Posterior cingulate gyrus (tissue), 11 donors: ENCODE data around the gene EFCAB6.

Experiments used
- DNase-seq, 10 donors: peaks; one replicate each; pipeline versions ENCODE4 v3.0.0 to v3.0.0-alpha.2; 2020 to 2021; ENCODE audit warnings: mixed read lengths in 3 of 10
- intact Hi-C: fragments of 100-400 bp; cut with DNase I; formaldehyde crosslinking; loops from one replicate; pipeline ENCODE4 v1.15.1; 2023

EFCAB6 gene

DNA sequence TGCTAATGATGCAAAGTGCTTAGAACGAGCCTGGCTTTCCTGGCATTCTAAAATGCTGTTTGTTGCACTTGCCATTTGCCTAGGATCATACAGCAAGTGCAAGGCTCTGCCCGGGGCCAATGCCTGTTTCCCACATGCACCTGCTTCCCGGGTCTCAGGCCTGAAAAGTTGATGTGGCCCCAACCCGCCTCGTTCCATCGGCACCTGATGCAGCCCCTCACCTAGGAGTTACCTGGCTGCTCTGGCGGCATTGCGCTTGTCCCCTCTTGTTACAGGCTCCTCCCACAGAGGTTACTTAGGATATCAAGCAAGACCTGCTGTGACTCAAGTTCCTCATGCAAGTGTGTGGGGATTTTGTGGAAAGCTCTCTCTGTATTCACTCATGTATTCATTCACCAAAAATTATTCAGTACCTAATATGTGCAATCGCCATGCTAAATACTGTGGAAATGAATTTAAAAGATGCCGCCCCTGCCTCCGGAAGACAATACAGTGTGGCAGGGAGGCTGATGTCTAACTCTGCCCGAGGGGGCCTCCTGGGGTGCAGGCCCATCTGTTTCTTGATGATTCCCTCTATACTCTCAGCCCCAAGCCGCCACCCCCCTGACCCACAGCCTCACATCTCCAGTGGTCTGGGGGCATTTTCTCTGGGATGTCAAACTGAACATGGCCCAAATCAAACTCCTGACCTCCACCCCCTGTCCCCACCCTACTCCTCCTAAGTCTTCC, 184.5 kb downstream of the EFCAB6 start:
- intact Hi-C loops, result no loop called here

DNA sequence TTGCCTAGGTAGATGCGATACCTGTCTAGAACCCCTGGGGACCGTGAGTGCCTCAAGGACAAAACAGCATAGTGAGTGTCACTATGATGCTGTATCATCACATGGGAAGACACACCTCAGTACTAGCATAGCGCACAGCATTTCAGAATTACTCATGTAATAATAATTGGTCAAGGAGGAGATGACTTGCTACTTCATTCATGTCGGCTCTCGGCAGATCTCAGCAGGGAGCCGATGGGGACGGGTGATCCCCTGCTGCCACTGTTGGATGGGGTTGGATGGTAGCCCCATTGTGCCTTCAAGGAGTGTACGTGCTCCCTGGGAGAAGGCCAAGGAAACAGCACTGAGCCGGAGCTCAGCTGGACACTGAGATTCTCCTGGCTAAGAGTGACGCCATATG, 186.9 kb downstream of the EFCAB6 start:
- no peak for DNase-seq
- intact Hi-C loops, result no loop called here

More for the DNA sequence above, 184.5 kb downstream of the EFCAB6 start:
- peak in 1 of 10 donors; percentile 75 for DNase-seq

DNA sequence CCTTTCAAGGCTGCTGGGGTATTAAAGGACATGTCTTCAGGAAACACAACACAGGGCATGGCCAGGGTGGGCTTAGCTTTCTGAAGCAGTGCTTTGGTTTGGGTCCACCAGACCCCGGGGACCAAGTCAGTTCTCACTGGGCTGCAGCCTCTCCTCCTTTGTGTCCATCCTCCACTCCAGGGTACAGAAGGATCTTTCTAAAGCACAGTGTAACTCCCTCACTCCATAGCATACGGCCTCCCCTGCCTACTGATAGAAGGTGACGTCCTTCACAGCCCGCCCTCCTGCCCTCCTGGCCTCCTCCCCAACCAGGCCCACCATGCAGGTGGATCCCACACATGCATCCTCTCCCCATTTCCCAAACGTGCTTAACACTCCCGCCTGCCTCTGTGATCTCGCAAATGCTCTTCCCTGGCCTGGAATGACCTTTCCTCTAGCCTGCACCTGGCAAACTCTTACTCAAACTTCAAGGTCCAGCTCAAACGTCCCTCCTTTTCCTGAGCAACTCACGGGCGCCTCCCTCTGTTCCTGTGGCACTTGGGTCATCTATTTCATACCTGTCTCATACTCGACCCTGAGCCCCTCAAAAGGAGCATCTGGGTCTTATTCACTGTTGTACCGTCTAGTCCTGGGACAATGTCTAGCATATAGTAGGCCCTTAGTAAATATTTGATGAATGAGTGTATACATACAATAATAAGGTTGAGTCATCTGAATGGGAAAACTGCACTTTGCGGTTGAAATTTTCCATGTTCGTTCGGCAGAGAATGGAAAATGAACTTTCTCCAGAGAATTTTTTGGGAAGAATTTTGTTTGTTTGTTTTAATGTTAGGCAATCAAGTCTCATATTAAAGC, 187.7 kb downstream of the EFCAB6 start:
- no peak for DNase-seq
- intact Hi-C loops, result no loop called here

DNA sequence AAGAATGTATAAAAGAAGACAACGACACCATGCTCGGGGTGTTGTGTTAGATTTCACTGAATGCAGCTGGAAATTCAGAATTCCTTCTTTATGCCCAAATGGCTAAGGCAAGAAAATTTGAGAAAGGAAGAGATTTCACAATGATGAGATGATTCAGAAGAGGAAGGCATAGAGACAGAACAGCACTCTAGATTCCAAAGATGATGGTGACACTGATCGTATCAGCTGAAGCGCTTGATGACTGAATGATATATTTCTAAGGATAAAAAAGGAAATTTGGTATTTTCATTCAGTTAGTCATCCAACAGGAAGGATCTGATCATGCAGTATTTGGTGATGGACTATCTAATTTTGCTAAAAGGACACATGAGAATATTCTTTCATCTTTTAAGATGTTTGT, 189.2 kb downstream of the EFCAB6 start:
- intact Hi-C loops, result no loop called here
- no peak for DNase-seq

DNA sequence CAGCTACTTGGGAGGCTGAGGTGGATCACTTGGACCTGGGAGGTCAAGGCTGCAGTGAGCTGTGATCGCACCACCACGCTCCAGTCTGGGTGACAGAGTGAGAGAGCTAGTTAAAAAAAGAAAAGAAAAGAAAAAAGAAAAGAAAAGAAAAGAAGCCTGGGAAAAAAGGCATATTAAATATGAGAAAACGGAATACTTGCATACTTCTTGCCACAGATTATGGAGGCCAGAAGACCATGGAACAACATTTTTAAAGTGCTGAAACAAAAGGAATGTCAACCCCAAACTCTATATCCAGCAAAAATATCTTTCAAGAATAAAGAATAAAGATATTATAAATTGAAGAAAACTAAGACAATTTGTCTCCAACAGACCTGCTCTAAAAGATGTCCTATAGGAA, 191.9 kb downstream of the EFCAB6 start:
- intact Hi-C loops, result no loop called here

DNA sequence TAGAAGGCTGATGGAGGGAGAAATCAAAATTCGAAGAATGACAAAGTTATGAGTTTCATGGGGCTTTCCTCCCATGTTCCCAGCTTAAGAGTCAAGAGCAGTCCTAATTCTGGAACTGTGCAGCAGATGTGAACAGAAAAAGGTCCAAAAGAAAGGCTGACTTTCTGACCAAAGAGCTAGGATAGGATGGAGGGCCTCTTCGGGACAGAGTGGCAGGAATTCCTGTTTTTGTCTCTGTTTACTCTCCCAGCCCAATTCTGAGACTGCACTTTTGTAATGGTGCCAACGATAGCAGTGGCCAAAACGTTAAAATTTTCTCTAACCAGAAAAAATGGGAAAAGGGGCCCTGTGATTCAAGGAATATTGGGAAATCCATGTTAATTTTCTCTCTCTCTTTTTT, 193.6 kb downstream of the EFCAB6 start:
- DNase-seq, result no peak
- intact Hi-C loops, result no loop called here

More for the DNA sequence above, 191.9 kb downstream of the EFCAB6 start:
- DNase-seq, result no peak

DNA sequence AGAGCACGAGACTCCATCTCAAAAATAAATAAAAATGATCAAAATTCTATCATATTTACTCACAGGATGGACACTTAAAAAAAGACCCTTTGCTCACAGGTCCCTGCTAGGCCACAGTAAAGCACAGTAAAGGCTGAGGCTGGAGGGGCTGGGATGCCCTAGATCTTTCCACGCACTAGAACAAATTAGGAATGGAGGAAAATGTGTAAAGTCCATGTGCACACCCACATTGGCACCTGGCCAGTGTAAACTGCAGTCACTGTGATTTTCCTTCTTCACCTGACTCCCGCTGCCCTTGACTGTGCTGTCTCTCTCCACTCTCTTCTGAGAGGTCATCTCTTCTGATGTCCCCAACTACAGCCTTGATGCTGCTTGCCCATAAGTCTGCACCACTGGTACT, 195.5 kb downstream of the EFCAB6 start:
- intact Hi-C loops, result no loop called here
- DNase-seq, result no peak

DNA sequence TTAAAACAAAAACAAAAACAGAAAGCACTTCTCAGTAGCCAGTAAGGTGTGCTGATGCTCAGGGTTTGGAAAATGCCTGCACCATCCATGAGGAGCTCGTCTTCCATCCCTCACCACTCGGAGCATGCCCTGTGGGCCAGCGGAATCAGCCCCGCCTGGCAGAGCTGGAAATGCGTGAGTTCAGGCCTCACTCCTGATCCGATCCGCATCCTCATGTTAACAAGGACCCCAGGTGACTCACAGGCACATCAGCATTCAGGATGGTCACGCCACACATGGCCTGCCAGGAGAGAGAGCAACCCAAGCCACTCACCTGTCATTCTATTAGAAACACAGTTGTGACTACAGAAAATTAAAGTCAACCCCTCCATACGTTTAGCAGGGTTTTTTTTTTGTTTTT, 211.8 kb downstream of the EFCAB6 start:
- intact Hi-C loops, result no loop called here
- DNase-seq, result no peak

DNA sequence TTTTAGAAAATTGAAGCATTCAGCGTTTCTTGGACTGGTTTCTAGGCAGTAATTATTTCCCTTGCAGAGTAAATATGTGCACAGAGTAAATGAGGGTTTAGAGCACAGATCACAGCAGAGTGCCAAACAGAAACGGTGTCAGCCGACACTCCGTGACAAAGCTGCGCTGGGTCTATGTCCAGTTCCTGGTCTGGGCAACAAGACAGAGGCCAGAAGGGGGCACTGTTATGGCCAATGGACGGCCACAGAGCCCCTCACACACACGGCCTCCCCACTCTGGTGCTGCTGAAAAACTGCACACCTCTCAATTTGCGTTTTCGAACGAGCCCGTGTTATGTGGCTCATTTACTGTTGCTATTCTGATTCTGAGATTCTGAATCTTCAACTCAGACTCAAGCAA, 219.6 kb downstream of the EFCAB6 start:
- intact Hi-C loops, result no loop called here
- DNase-seq, result peak in 7 of 10 donors; percentile 24 to 84 (median 34)

DNA sequence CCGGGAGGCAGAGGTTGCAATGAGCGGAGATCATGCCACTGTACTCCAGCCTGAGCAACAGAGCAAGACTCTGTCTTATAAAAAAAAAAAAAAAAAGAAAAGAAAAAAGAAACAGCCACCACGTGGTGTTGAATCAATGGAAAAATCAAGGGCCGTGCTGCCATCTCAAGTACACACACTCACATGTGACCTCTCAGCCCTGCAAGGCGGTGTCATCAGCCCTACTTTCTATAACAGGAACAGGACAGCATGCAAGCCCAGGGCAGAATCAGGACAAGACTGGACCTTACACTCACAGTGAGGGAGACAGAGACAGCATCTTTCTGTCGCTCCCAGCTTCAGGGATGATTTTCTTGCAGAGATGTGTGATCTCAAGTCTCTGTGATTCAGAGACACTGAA, 220.7 kb downstream of the EFCAB6 start:
- DNase-seq, result no peak
- intact Hi-C loops, result no loop called here

DNA sequence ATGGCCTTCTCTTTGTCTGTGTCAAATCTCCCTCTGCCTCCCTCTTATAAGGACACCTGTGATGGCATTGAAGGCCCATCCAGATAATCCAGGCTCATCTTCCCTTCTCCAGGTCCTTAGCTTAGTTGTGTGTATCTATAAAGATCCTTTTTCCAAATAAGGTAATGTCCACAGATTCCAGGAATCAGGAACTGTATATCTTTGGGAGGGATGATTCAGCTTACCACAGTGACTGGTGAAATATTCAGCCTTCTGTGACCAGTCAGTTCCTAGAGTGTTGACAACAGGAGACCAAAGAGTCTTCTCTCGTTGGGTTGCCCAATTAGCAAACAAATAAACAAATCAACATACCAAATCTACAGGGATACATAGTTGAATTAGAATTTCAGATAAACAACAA, 224.5 kb downstream of the EFCAB6 start:
- intact Hi-C loops, result no loop called here
- DNase-seq, result no peak

DNA sequence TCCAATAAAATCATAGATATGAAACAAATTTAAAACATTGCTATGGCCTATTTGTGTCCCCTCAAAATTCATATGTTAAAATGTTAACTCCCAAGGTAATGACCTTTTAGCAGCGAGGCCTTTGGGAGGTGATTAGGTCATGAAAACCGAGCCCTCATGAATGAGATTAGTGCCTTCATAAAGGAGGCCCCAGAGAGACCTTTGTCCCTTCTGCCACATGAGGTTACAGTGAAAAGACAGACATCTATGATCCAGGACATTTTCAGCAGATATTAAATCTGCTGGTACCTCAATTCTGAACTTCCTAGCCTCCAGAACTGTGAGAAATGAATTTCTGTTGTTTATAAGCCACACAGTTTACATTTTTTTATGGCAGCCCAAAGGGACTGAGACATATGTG, 228.6 kb downstream of the EFCAB6 start:
- DNase-seq, result no peak
- intact Hi-C loops, result no loop called here

DNA sequence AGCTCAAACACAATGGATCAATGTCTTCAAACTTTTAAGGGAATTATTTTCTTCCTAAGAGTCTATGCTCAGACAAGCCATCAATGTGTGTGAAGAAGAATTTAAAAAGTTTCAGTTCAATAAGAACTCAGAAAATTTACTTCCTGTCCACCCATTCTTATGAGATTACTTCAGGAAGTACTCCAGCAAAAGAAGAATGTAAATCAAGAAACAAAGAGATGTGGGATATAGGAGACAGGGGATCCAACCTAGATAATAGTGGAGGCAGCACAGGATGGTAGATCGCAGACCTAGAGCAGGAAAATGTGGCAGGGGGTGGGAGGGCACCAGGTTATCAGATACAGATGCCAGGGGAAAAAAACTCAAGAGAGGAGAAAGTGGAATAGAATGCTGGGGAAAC, 229.7 kb downstream of the EFCAB6 start:
- intact Hi-C loops, result no loop called here
- DNase-seq, result no peak

DNA sequence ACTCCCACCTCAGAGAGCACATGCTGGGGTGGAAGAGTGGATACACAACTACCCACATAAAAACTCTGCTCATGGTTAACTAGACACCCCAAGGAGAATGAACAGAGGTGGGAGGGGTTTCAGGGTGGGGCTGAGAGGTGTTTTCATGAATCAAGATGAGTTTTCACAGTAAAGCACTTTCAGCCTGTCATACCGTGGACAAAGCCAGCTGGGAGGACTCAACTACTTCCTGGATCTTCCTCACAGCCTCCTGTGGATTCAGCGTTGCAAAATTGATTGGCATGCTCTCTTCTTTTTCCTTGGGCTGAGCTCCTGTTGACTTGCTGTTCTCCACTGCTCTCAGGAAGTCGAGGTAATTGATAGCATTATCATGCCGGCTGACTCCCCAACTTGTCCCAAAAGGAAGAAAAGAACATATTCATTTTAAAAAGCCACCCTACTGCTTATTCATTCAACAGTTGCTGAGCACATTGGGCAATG, 231.8 kb downstream of the EFCAB6 start:
- intact Hi-C loops, result no loop called here
- no peak for DNase-seq

DNA sequence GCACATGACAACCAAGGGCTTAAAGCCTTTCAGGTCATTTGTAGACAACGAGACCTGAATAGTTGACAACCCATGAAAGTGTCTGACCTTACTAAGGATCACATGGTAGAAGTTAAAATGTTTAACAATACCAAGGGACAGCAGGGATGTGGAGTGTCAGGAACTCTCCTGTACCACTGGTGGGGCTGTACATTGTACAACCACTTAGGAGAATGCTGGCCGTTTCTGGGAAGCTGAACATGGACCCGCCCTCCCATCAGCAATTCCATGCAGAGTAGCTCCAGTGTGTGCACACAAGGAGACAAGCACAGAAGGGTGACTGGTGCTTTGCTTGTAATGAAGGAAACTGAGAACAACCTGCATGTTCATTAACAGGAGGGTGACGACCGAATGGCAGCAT, 237.4 kb downstream of the EFCAB6 start:
- intact Hi-C loops, result no loop called here
- DNase-seq, result no peak

DNA sequence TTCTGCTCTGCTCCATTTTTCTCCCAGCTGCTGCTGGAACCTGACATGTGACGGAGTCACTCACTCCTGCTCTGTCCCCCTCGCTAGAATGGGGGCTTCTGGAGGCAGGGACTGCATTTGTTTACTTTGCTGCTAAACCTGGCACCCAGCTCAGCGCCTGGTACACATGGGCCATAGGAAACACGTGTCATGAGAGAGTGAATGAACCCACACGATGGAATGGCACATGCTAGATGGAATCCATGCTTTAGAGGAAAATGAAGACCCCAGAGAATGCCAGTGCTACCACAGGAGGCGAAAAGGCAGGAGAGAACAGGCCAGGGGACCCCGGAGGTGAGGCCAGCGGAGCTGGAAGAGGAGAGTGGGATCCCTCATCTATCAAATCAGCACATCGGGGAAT, 239.4 kb downstream of the EFCAB6 start:
- no peak for DNase-seq
- intact Hi-C loops, result no loop called here

DNA sequence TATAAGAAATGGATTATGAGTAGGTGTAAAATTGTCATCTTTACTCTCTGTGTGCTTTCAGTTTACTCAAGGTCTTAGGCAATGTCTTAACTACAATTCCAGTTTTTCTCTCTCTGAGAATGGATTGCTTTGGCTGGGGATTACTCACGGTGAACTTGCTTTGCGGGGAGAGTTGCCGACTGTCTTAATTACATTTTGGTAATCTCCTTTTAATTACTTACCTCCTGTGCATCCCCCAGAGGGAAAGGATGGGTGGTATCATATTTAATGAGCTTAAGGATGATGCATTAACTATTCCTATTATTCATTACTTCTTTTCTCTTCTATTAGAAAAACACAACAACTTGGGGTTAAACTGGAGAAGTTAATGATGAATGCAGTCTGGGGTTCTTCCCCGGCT, 240.9 kb downstream of the EFCAB6 start:
- DNase-seq, result no peak
- intact Hi-C loops, result no loop called here

DNA sequence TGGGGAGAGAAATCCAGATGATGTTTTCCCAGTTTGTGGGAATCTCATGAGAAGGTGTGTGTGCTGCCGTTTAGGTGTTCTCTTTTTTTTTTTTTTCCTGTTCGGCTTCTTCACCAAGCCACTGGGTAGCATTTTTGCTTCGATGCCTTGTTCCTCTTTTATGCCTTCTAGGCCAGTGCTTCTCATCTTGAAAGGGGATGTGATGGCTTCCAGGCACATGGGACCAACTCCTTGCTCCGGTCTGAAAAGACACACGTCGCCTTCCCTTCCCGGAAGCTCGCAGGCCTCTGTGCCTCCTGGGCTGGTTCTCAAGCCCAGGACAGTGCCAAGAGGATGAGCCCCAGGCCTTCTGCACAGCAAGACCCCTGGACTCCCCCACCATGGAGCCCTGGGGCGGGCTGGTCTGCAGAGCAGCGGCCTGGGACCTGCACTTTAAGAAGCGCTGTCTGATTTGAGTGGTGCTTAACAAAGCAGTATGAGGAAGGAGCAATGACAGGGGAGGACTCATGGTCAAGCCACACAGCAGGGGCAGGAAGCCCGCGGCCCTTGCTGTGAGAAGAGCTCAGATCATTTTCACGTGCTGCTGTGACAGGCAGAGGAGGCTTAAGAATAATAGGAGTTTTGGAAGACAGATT, 241.5 kb downstream of the EFCAB6 start:
- intact Hi-C loops, result no loop called here
- DNase-seq, result peak in 1 of 10 donors; percentile 49

DNA sequence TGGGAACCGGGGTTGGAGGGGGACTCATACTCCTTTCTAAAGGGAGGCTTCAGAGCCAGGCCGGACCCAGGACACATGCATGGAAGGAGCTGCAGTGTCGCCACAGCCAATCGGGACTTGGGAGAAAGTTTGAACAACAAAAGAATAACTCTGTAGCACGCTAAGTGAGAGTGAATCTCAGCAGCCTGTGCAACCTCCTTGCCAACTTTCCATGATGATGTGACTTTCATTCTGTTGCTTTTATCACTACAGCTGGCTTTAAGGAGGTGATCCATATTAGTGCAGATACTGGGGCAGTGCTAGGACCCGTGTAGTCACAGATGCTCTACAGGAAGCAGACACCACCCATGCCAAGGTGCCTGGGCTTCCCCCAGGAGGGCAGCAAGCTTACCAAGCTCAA, 243.0 kb downstream of the EFCAB6 start:
- DNase-seq, result no peak
- intact Hi-C loops, result no loop called here

DNA sequence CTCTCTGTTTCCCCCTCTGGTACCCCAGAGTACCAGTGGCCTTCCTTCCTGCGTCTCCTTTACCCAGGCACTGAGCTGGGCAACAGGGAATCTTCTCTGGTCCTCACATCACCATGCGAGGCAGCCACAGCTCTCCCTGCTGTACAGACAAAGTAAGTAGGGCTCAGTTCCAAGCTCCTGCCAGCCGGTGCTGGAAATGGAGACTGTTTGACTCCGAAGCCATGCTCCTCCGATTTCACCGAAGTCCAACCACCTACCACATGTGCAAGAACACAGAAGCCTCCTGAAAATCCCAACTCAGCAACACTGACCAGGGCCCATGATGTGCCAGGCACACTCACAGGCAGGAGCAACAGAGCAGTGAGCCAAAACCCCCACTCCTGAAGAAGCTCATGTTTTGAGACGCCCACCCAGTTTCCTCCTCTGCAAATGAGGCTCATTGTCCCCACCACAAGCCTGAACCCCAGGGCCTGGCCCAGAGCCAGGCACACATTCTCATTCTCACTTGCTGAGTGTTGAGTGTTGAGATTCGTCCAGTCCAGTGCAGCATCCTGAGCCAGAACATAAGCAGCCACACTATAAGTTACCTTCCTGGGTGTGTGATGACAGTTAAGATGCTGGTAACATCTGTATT, 244.3 kb downstream of the EFCAB6 start:
- peak in 6 of 10 donors; percentile 35 to 92 (median 62) for DNase-seq
- intact Hi-C loops, result no loop called here
